ENCODE data around the gene PSD.

GRCh38 chr10:102358712-102359382 lies 59.7 kb downstream of the PSD start:
- TF ChIP-seq, protein P1, sequence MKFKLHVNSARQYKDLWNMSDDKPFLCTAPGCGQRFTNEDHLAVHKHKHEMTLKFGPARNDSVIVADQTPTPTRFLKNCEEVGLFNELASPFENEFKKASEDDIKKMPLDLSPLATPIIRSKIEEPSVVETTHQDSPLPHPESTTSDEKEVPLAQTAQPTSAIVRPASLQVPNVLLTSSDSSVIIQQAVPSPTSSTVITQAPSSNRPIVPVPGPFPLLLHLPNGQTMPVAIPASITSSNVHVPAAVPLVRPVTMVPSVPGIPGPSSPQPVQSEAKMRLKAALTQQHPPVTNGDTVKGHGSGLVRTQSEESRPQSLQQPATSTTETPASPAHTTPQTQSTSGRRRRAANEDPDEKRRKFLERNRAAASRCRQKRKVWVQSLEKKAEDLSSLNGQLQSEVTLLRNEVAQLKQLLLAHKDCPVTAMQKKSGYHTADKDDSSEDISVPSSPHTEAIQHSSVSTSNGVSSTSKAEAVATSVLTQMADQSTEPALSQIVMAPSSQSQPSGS (CRISPR knock-in tag; IDR thresholded peaks at IDR 0.05): no peak
- TF ChIP-seq CTCF (IDR thresholded peaks at IDR 0.05 in 2 of 3, conservative IDR thresholded peaks at IDR 0.05 in 1 of 3; ENCODE audit: insufficient read depth in 2 of 3, low read depth in 1 of 3, low read length in 3 of 3): no peak
- no peak for TF ChIP-seq SMC3 (conservative IDR thresholded peaks at IDR 0.05; ENCODE audit: insufficient read depth, low read depth, low read length)
- TF ChIP-seq ZNF398 (CRISPR knock-in tag; IDR thresholded peaks at IDR 0.05): no peak
- TF ChIP-seq HMG20A (CRISPR knock-in tag; conservative IDR thresholded peaks at IDR 0.05): no peak
- TF ChIP-seq HNRNPH1 (optimal IDR thresholded peaks at IDR 0.05; ENCODE audit: low read depth, low read length): no peak
- no peak for TF ChIP-seq EP300 (IDR thresholded peaks at IDR 0.05; ENCODE audit: low read length)
- TF ChIP-seq, protein P2, sequence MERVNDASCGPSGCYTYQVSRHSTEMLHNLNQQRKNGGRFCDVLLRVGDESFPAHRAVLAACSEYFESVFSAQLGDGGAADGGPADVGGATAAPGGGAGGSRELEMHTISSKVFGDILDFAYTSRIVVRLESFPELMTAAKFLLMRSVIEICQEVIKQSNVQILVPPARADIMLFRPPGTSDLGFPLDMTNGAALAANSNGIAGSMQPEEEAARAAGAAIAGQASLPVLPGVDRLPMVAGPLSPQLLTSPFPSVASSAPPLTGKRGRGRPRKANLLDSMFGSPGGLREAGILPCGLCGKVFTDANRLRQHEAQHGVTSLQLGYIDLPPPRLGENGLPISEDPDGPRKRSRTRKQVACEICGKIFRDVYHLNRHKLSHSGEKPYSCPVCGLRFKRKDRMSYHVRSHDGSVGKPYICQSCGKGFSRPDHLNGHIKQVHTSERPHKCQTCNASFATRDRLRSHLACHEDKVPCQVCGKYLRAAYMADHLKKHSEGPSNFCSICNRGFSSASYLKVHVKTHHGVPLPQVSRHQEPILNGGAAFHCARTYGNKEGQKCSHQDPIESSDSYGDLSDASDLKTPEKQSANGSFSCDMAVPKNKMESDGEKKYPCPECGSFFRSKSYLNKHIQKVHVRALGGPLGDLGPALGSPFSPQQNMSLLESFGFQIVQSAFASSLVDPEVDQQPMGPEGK (CRISPR knock-in tag; IDR thresholded peaks at IDR 0.05; ENCODE audit: borderline replicate concordance): no peak
- TF ChIP-seq SMARCA4 (IDR thresholded peaks at IDR 0.05): no peak
- no peak for TF ChIP-seq EZH2 (IDR thresholded peaks at IDR 0.05; ENCODE audit: borderline replicate concordance, low read depth, low read length)
- no peak for TF ChIP-seq RCOR1 (IDR thresholded peaks at IDR 0.05; ENCODE audit: borderline replicate concordance in 1 of 2, low read depth in 2 of 2, low read length in 2 of 2)
- TF ChIP-seq, protein P3, sequence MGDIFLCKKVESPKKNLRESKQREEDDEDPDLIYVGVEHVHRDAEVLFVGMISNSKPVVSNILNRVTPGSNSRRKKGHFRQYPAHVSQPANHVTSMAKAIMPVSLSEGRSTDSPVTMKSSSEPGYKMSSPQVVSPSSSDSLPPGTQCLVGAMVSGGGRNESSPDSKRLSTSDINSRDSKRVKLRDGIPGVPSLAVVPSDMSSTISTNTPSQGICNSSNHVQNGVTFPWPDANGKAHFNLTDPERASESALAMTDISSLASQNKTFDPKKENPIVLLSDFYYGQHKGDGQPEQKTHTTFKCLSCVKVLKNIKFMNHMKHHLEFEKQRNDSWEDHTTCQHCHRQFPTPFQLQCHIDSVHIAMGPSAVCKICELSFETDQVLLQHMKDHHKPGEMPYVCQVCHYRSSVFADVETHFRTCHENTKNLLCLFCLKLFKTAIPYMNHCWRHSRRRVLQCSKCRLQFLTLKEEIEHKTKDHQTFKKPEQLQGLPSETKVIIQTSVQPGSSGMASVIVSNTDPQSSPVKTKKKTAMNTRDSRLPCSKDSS (IDR thresholded peaks at IDR 0.05; ENCODE audit: low read depth, partially characterized antibody): no peak
- no peak for TF ChIP-seq CHCHD3 (CRISPR knock-in tag; IDR thresholded peaks at IDR 0.05)
- no peak for TF ChIP-seq EHMT2 (IDR thresholded peaks at IDR 0.05)
